SU-DHL-6 (cell line): ENCODE results near the gene TOMM22.

Source experiments
- H2AFZ ChIP-seq: fragments of 200-600 bp; sonication (generic); 2 replicates; pipeline ENCODE4 v1.6.1; 2014; ENCODE audit warnings: low read depth, mild to moderate bottlenecking, moderate library complexity, mixed read lengths, antibody characterized with exemption, low read length; ENCODE audit not compliant: severe bottlenecking
- H3F3A ChIP-seq: fragments of 200-600 bp; shearing (Covaris generic); 2 replicates; pipeline ENCODE4 v1.6.0; 2016; ENCODE audit warnings: antibody characterized with exemption, mild to moderate bottlenecking; ENCODE audit not compliant: insufficient read depth
- H3K27ac ChIP-seq: fragments of 200-600 bp; sonication (generic); 2 replicates; pipeline ENCODE4 v1.5.1; 2016; ENCODE audit warnings: low read depth, mild to moderate bottlenecking, low read length, moderate library complexity, mixed read lengths
- H3K27me3 ChIP-seq: fragments of 200-600 bp; sonication (generic), shearing (Covaris generic); 2 replicates; pipeline ENCODE4 v1.6.0; 2014; ENCODE audit warnings: mild to moderate bottlenecking, low read length
- H3K36me3 ChIP-seq: fragments of 200-600 bp; sonication (generic); 2 replicates; pipeline ENCODE4 v1.6.1; 2014; ENCODE audit warnings: mild to moderate bottlenecking, low read length, mixed read lengths
- H3K4me2 ChIP-seq: fragments of 300-600, 200-600 bp; shearing (Covaris generic), sonication (generic); 2 replicates; pipeline ENCODE4 v1.6.0; 2014; ENCODE audit warnings: low read length, low read depth, mild to moderate bottlenecking; ENCODE audit not compliant: poor library complexity, severe bottlenecking
- H3K4me3 ChIP-seq: fragments of 200-600 bp; sonication (generic); 2 replicates; pipeline ENCODE4 v1.5.1; 2014; ENCODE audit warnings: antibody characterized with exemption, low read length, mild to moderate bottlenecking, mixed read lengths; ENCODE audit not compliant: insufficient read depth, poor library complexity, severe bottlenecking
- H3K79me2 ChIP-seq: fragments of 200-600 bp; sonication (generic); 2 replicates; pipeline ENCODE4 v1.6.1; 2014; ENCODE audit warnings: mild to moderate bottlenecking, low read length, moderate library complexity; ENCODE audit not compliant: insufficient read depth
- H3K9ac ChIP-seq: fragments of 200-600 bp; sonication (generic); 2 replicates; pipeline ENCODE4 v1.7.0; 2014; ENCODE audit warnings: mild to moderate bottlenecking, low read length
- H3K9me2 ChIP-seq: fragments of 200-600 bp; sonication (generic); replicated peaks from 2 replicates; pipeline ENCODE4 v1.6.1; 2014; ENCODE audit warnings: low read length; ENCODE audit not compliant: insufficient read depth
- H3K9me3 ChIP-seq: fragments of 200-600 bp; sonication (generic); 2 replicates; pipeline ENCODE4 v1.6.1; 2014; ENCODE audit warnings: low read length, mixed read lengths; ENCODE audit not compliant: insufficient read depth
- H4K20me1 ChIP-seq: fragments of 200-600 bp; sonication (generic); 2 replicates; pipeline ENCODE4 v1.6.1; 2014; ENCODE audit warnings: low read depth, mild to moderate bottlenecking, antibody characterized with exemption, low read length, moderate library complexity, mixed read lengths
- EZH2phosphoT487 ChIP-seq: fragments of 200-600 bp; sonication (generic), shearing (Covaris generic); conservative IDR thresholded peaks from 2 replicates; pipeline ENCODE4 v1.6.1; 2018; ENCODE audit warnings: mild to moderate bottlenecking, antibody characterized with exemption, low read length, moderate library complexity, mixed read lengths
- TF ChIP-seq, protein P1 (sequence below): fragments of 200-600 bp; sonication (generic); IDR thresholded peaks from one replicate; pipeline ENCODE4 v1.5.1; 2017; ENCODE audit warnings: antibody characterized with exemption, mild to moderate bottlenecking, low read length, moderate library complexity; ENCODE audit not compliant: insufficient read depth, poor library complexity, severe bottlenecking

The TOMM22 gene

DNA sequence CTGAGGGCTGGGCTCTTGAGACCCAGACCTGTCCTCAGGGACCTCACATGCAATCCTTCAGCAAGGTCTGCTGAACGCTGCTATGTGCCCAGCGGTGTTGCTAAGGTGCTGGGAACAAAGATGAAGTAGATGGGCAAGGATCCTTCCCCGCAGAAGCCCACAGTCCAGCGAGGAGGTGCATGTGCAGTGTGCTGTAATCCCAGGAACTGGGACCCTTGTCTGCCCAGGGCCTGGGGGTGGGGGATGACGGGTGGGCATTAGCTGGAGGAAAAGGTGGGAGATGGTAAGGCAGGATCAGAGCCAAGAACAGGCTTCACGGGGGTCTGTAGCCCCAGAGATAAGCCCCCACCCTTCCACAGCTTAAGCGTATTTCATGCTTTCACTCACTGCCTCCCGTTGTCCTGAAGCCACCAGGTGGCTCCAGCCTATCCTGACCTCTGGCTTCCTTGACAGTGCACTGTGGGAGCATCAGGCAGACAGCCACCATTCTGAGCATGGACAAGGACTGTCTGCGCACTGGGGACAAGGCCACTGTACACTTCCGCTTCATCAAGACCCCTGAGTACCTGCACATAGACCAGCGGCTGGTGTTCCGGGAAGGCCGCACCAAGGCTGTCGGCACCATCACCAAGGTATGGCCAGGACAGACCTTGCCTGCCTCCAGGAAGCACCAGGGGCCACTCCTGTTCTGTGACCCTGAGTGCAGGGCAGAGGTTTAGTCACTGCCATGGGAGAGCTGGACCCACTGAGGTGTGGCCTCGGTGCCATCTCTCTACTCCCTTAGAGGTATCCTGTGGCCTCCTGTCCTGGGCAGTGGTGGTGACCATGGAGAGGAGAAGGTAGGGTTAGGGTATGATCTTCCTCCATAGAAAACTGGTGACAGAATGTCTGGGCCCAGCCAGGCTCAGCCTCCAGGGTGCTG is 46.0 kb downstream of the TOMM22 start:
- Histone ChIP-seq H4K20me1 (no peaks in the 10 kb centered on the region), H2AFZ (no peak overlapping the region), H3K4me2 (no peak overlapping the region), H3K27me3 (no peaks in the 10 kb centered on the region), H3K9me2 (no peaks in the 10 kb centered on the region), H3K4me3 (no peak overlapping the region), H3K79me2 (no peaks in the 10 kb centered on the region), H3F3A (no peaks in the 10 kb centered on the region), H3K36me3 (no peaks in the 10 kb centered on the region), H3K9ac (no peak overlapping the region), H3K9me3 (no peaks in the 10 kb centered on the region), H3K27ac (no peak overlapping the region)
- no peak for TF ChIP-seq EZH2phosphoT487
- TF ChIP-seq, protein P1, sequence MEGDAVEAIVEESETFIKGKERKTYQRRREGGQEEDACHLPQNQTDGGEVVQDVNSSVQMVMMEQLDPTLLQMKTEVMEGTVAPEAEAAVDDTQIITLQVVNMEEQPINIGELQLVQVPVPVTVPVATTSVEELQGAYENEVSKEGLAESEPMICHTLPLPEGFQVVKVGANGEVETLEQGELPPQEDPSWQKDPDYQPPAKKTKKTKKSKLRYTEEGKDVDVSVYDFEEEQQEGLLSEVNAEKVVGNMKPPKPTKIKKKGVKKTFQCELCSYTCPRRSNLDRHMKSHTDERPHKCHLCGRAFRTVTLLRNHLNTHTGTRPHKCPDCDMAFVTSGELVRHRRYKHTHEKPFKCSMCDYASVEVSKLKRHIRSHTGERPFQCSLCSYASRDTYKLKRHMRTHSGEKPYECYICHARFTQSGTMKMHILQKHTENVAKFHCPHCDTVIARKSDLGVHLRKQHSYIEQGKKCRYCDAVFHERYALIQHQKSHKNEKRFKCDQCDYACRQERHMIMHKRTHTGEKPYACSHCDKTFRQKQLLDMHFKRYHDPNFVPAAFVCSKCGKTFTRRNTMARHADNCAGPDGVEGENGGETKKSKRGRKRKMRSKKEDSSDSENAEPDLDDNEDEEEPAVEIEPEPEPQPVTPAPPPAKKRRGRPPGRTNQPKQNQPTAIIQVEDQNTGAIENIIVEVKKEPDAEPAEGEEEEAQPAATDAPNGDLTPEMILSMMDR: no peak

DNA sequence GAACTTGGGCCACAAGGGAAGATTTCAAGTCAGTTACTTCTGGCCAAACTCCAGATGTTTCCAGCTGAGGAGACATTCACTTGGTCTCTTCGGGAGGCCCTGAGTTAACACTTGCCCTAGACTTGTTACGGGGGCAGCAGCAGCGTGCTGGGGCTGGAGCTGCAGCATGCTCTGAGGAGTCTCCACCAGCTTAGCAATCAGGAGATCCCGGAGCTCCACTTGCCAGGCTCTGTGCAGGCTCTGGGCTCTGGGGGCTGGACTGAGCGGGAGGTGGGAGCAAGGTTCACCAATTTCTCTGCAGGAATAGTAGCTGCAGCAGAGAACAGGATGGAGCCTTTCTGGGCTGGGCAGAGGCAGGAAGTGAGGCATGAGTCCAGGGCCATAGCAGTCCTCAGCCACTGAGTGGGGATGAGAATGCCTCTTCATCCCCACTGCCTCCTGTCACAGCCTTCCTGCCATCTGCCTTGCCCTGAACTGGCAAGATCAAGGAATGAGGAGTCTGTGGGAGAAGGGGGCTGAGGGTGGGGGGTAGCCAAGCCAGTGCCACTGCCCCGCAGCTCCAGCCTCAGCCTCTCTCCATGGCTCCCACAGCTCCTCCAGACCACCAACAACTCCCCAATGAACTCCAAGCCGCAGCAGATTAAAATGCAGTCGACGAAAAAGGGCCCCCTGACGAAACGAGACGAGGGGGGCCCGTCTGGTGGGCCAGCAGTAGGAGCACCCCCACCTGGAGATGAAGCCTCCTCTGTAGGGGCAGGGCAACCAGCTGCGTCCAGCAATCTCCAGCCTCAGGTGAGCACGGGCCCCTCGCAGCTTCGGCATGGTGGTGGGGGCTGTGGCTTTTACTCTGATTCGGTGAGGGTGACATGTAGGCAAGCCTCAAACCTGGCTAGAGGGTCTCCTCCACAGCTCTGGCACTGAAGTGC is 47.4 kb downstream of the TOMM22 start:
- no peak overlapping the region for H3K9ac ChIP-seq
- no peak overlapping the region for H2AFZ ChIP-seq
- H3F3A ChIP-seq: peaks cover 5% of the 10 kb centered on the region; the same call in 1 of the 2 replicates
- H3K4me2 ChIP-seq: no peak overlapping the region
- H3K9me2 ChIP-seq: no peaks in the 10 kb centered on the region
- H4K20me1 ChIP-seq: no peaks in the 10 kb centered on the region
- no peaks in the 10 kb centered on the region for H3K36me3 ChIP-seq
- no peaks in the 10 kb centered on the region for H3K79me2 ChIP-seq
- no peak overlapping the region for H3K4me3 ChIP-seq
- TF ChIP-seq, protein P1: no peak
- TF ChIP-seq EZH2phosphoT487: no peak
- no peaks in the 10 kb centered on the region for H3K27me3 ChIP-seq
- no peak overlapping the region for H3K27ac ChIP-seq
- H3K9me3 ChIP-seq: no peaks in the 10 kb centered on the region

DNA sequence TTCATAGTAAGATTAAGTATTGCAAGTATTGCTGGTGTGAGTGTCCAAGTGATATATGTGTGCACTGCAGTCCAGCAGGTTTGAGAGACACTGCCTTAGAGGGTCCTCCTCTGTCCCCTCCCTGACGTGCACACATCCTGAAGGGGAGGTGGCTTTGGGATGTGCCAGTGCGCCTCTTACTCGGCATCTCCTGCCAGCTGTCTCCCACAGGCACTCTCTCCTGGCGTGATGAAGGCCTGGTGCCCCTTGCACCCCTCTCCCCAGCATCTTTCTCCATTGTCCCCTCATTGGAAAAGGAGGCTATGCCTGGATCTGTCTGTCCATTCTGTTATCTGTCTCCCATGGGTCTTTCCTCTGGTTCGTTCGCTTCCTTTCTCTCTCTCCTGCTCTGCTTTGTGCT is 48.2 kb downstream of the TOMM22 start:
- H3K79me2 ChIP-seq: no peaks in the 10 kb centered on the region
- H4K20me1 ChIP-seq: no peaks in the 10 kb centered on the region
- no peak overlapping the region for H3K27ac ChIP-seq
- no peak overlapping the region for H3K4me2 ChIP-seq
- H3K9ac ChIP-seq: no peak overlapping the region
- H2AFZ ChIP-seq: no peak overlapping the region
- TF ChIP-seq EZH2phosphoT487: no peak
- TF ChIP-seq, protein P1: no peak
- H3K4me3 ChIP-seq: no peak overlapping the region
- no peaks in the 10 kb centered on the region for H3K36me3 ChIP-seq
- H3K27me3 ChIP-seq: no peaks in the 10 kb centered on the region
- no peaks in the 10 kb centered on the region for H3K9me2 ChIP-seq
- peaks cover 5% of the 10 kb centered on the region; the same call in 1 of the 2 replicates for H3F3A ChIP-seq
- H3K9me3 ChIP-seq: no peaks in the 10 kb centered on the region
